Measurements from ENCODE around the gene LAIR1.
"Not testable (repeated sequence)": the region's sequence is repeated elsewhere in the genome, so short reads cannot be mapped to it uniquely, and the experiment has no call there.

Gene LAIR1

DNA sequence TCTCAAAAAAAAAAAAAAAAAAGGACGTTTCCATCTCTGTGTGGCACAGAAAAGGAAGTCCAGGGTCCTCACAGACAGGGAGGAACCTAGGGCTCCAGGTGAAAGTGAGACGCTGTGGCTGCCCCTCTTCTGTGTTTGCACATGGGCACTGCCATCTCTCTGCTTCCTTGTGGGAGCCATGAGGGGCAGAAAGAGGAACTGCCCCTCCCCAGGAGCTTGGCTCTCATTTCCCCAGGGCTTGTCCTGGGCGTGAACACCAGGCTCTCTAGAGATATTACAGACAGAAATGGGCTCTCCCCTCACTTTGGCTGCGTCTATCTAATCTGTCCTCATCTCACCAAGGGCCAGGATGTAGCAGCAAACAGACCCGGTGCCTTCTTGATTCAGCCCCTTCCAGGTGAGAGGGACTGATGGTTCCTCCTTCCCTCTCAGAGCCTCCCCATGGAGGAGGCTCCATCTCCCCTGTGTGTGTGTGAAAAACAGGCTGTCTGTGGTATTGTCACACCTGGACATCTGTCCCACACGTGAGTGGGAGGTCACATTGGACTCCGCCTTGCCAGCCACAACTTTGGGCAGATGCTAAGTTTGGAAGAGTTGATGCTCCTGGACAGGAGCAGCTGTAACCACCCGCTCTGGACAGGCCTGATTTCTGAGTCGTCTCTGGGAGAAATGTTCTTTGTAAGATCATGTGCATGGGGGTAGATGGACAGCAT is 24.9 kb downstream of the LAIR1 start:
- no peak for FAIRE-seq

DNA sequence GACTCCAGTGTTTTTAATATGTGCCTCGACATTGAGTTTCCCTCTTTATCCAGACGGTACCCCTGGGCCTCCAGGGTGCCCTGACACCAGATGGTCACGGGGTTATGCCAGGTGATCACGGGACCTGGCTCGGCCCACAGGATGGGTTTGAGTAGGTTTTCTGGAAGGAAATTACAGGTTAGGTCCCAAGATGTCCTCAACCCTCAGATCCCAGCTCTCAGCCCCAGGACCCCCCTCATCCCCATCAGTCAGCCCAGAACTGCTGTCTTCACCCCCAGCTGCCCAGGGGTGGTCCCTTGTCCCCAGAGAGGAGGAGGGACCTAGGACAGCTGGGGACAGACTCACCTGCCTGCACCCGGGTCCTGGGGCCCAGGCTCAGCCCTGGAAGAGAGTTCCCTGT is 26.2 kb downstream of the LAIR1 start:
- FAIRE-seq: no peak

DNA sequence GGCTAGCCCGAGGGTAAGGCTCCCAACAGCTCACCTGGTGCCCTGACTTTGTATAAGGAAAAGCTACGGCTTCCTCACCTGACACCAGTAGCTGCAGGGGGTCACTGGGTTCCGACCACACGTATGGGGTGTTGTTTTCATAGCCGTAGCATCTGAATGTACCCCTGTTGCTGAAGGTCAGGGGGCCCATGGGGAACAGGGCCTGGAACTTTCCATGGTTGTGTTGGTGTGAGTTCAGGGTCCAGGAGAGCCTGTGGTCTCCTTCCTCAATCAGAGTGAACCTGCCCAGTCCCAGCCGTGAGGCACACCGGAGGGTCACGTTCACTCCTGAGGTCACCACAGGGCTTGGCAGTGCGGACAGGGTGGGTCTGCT is 26.9 kb downstream of the LAIR1 start:
- no peak for FAIRE-seq

DNA sequence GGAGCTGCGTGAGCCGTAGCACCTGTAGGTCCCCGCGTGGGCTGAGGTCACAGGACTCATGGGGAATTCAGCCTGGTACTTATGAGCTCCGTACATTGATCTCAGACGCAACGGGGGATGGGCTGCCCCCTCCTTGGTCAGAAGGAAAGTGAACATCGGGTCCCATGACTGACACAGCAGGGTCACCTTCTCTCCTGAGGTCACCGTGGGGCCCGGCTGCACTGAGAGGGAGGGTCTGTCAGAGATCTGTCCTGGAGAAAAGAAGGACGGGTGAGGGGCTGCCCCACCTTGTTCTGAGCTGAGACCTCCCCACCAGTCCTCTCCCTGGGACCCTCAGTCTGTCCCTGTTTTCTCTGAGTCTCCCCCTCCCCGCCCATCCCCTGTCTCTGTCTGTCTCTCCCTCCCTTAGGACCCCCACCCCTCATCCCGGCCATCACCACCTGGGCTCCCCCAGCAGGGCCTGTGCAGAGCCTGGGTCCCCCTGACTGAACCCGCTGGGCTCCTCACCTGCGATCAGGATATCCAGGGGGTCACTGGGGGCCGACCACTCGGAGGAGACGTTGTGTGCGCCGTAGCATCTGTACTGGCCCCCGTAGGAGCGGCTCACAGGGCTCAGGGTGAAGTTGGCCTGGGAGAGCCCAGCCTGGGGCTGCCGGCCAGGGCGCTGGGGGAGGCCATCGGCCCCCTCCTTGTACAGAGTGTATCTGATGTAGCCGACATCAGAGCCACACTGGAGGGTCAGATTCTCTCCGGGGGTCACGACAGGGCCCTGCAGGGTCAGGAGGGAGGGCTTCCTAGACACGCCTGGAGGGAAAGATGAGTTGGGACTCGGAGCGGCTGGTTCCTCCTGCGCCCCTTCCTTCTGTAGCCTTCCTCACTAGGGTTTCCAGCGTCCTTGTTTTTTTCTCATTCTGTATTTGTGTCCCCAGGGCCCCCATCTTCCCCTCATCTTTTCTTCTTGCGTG is 27.6 kb downstream of the LAIR1 start:
- no peak for FAIRE-seq

DNA sequence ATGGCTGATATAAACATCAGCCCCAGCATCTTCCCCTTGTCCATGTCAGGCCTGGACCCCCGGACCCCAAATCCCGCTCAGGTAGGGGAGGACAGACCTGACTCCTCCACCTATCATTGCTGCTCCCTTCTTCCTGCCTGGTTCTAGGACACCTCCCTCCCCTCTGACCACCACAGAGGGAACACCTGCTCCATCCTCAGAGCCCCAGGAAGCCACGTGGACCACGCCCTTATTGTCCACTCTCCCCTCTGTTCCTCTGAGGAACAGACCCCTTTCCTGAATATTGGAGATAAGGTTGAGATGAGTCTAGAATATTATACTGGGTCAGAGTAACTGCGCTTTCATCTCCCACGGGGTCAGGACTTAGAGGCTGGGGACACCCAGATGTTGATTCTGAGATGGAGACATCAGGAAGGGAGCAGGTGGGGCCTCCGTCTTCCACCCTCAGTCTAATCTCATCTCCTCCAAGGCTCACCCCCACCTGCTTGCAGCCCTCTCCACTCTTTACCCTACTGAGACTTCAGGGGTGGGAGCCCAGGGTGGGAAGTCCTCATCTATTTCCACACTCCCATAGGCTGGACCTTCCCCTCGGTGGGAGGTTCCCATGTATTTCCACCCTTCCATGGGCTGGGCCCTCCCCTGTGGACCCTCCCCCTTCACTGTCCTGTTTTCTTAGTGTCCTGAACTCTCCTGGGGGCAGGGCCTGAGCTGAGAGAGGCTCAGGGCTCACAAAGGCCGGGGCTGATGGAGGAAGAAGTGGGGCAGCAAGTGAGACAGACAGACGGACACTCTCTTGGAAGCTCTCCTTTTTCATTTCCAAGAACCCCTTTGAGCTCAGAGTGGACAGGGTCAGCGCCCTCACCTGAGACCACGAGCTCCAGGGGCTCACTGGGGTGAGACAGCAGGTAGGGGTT is 28.5 kb downstream of the LAIR1 start:
- no peak for FAIRE-seq

DNA sequence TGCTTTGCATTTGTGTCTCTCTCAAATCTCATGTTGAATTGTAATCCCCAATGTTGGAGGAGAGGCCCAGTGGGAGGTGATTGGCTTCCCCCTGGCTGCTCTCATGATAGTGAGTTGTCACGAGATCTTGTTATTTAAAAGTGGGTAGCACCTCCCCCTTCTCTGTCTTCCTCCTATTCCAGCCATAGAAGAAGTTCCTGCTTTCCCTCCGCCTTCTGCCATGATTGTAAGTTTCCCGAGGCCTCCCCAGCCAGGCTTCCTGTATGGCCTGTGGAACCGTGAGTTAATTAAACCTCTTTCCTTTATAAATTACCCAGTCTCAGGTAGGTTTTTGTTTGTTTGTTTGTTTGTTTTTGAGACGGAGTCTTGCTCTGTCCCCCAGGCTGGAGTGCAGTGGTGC is 29.6 kb downstream of the LAIR1 start:
- no peak for FAIRE-seq

DNA sequence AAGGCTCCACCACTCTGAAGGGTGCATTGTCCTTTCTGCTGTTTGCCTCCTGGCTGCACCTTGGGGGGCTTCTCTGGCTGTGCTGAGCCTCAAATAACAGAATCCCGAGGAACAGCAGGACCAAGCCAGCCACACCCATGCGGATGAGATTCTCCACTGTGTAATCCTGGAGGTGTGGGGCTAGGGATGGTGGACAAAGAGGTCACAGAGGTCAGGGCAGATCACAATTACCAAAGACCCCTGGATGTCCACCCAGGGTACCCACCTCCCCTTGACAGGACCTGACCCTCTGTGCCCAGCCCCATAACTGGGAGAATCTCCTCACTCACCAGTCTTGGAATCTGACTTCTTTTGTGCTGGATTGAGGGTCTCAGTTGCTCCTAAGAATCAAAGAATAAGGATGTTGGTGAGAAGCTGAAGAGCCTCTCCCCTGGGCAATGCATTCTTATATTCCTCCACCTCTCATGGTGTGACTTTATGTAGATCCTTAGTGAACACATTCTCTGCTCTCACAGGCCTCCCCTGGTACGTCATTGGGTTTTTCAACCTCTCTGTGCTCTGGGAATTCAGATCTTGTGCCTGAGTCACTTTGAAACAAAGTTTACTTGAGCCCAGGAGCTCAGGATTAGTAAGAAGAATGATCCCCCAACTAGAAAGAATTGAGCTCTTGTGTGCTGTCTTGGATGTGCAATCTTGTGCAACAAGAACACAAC is 31.0 kb downstream of the LAIR1 start:
- FAIRE-seq: no peak

DNA sequence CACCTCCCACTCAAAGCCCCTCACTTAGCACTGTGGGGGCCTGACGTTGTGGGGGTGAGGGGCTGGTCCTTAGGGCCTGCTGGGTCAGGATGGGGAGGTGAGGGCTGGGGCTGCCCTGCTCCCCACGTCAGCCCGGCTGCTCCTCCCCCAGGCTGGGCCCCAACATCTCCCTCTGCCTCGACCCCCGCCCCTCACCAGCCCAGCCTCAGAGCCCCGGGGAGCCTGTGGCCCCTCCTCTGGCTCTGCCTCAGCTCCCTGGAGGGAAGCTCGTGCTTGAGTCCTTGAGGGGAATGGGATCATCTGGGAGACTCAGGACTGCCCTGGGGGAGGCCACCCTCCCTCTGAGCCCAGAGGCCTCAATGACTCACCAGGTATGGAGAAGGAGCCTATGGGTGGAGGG is 32.6 kb downstream of the LAIR1 start:
- FAIRE-seq: no peak

DNA sequence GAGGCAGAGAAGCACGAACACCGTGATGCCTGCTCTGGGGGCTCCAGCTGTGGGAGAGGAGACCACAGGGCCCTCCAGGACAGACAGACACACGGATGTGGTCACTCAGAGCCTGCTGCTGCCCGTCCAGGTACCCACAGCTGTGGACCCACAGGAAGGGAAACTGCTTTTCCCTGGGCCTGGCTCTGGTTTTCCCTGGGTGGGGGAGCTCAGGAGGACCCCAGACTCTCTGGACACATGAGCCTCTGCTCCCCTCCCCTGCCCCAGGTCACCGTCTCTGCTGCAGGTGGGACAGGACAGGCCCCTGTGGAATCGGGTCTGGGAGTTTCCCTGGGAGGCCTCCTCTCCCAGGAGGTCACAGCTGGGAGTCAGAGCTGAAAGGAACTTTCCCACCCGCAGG is 33.1 kb downstream of the LAIR1 start:
- FAIRE-seq: no peak

DNA sequence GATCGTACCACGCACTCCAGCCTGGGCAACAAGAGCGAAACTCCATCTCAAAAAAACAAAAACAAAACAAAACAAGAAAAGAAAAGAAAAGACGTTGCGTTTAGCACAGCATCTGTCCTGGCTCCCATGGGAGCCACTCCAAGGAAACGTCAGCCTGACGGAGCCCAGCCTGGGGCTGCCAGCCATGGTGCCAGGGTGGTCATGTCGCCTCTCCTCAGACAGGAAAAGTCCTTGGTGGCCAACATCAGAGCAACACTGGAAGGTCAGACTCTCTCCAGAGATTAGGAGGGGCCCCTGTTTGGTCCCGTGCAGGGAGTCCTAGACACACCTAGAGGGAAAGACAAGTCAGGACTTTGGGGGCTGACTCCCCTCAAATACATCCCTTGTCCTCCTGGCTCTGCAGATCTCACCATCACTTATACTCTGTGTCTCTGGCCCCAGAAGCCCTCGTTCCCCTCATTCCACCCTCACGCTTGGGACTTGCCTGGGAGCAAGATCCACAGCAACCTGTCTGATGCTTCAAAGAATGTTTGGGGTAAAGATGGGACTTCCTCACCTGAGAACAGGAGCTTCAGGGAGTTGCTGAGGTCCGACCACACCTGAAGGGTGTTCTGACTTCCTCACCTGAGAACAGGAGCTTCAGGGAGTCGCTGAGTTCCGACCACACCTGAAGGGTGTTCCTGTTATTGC is 35.1 kb downstream of the LAIR1 start:
- FAIRE-seq: no peak

DNA sequence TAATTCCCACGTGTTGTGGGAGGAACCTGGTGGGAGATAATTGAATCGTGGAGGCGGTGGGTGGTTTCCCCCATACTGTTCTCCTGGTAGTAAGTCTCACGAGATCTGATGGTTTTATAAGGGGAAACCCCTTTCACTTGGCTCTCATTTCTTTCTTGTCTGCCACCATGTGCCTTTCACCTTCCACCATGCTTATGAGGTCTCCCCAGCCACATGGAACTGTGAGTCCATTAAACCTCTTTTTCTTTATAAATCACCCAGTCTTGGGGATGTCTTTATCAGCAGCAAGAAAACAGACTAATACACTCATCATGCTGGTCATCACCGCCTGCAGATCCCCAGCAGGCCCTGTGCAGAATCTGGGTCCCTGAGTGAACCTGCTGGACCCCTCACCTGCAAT is 36.0 kb downstream of the LAIR1 start:
- not testable (repeated sequence) for FAIRE-seq

DNA sequence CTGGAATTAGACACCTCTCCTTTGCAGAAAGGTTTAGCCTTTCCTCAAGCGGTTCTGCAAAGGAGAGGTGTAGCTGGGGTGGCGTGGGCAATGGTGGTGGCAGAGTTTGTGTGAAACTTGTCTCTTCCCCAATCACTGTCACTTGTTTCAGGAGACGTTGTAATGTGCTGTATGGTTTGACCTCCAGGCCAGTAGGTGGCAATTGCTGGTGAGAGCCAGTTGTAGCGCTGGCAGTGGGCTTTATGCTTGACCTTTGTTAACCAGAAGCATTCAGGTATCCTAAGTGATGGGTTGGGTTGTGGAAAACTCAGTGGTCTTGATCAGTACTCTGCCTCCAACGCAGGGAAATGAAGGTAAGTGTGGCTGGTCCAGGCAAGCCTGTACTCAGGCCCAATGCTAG is 39.1 kb downstream of the LAIR1 start:
- no peak for FAIRE-seq

DNA sequence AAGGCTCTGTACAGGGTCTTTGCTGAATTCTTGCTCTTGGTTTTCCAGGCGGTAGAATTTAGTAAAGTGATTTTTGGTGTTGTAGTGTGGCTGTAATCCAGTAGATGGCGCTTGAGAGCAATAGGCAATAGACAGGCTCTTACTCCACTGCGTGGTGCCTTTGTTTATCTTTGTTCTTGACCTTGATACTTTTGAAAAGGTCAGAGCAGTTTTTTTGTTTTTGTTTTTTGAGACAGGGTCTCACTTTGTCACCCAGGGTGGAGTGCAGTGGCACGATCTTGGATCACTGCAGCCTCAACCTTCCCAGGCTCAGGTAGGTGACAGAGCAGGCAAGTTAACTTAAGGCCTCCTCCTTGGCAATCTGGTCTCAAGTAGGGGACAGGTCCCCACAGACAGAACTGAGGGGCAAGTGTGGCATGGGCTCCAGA is 39.5 kb downstream of the LAIR1 start:
- FAIRE-seq: no peak

DNA sequence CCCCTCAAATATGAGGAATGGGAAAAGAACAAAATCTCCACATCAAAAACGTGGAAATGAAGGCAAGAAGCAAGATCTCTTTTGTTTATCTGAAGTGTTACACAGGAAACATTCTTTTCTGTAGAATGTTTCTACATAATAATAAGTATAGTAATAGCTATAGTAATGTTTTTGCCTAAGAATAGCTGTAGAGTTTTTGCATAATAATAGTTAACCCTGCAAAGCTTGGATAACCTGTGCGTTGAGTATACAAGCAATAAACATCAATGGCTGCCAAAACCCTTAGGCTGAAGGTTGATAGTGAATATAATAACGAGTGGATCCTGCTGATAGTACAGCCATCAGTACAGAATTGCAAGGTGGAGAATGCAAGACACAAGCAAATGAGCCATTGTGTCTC is 40.7 kb downstream of the LAIR1 start:
- no peak for FAIRE-seq

DNA sequence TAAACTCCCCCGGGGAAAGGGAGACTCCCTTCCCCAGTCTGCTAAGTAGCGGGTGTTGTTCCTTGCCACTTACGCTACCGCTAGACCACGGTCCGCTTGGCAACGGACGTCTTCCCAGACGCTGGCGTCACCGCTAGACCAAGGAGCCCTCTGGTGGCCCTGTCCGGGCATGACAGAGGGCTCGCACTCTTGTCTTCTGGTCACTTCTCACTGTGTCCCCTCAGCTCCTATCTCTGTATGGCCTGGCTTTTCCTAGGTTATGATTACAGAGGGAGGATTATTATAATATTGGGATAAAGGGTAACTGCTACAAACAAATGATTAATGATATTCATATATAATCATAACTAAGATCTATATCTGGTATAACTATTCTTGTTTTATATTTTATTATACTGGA is 41.8 kb downstream of the LAIR1 start:
- FAIRE-seq: not testable (repeated sequence)

DNA sequence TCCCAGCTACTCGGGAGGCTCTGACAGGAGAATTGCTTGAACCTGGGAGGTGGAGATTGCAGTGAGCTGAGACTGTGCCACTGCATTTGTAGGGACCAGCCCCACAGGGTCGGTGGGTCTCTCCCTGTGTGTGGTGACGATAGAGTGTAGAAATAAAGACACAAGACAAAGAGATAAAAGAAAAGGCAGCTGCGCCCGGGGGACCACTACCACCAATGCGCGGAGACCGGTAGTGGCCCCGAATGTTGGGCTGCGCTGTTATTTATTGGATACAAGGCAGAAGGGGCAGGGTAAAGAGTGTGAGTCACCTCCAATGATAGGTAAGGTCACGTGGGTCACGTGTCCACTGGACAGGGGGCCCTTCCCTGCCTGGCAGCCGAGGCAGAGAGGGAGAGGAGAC is 42.4 kb downstream of the LAIR1 start:
- FAIRE-seq: not testable (repeated sequence)

DNA sequence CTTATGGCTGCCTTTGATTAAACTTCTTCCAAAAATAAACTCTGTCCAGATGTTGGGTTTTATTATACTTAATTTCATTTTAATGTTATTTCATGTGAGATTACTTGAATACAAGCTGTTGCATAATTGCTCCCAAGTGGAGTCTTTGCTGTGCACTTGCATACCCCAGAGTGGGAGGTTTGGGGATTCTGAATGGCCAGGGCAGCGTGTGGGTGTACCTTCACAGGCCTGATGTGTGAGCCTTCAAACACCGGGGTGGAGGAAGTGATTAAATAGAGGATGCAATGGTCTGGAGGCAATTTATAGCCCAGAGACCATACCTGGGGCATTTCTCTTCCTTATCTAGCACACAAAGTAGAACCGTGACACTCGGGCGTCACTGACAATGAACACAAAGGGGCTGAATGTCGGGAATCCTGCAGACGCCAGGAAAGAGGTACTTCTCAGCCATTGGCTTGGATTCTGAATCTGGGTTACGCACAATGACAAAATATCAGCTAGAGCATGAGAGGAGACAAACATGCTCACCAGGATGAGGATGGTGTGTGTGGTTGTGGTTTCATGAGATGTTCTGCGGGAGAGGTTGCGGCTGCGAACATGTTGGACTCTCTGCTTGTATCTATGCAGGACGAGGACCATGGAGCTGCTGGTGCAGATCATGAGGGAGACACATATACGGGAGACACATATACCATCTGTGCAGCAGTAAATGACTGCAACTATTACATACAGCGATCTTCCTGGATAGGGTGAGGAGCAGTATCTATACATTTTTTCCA is 44.6 kb downstream of the LAIR1 start:
- no peak for FAIRE-seq

DNA sequence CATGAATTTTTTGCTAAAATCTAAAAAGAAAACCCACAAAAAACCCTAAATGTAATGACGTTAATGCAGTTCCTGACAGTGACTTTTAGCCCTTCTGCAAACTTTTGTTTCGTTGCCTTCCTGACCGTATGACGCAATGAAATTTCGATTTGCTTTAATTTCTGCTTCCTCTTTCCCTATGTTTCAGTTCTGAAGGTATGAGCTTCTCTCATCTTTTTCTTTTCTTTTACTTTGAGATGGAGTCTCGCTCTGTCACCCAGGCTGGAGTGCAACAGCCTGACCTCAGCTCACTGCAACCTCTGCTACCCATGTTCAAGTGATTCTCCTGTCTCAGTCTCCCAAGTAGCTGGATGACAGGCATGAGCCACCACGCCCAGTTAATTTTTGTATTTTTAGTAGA is 45.7 kb downstream of the LAIR1 start:
- FAIRE-seq: no peak

DNA sequence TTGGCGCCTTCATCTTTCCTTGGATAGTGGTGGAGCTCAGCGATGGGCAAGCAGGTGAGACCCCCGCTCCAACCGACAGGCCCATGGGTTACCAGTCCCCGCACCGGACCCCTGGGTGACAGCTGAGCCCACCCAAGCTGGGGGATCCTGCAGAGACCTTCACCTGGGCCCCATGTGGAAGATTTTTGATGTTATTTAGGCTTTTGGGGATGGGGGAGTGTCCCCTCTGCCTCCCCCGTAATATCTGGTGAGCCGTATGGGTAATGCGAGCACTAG is 46.8 kb downstream of the LAIR1 start:
- no peak for FAIRE-seq

DNA sequence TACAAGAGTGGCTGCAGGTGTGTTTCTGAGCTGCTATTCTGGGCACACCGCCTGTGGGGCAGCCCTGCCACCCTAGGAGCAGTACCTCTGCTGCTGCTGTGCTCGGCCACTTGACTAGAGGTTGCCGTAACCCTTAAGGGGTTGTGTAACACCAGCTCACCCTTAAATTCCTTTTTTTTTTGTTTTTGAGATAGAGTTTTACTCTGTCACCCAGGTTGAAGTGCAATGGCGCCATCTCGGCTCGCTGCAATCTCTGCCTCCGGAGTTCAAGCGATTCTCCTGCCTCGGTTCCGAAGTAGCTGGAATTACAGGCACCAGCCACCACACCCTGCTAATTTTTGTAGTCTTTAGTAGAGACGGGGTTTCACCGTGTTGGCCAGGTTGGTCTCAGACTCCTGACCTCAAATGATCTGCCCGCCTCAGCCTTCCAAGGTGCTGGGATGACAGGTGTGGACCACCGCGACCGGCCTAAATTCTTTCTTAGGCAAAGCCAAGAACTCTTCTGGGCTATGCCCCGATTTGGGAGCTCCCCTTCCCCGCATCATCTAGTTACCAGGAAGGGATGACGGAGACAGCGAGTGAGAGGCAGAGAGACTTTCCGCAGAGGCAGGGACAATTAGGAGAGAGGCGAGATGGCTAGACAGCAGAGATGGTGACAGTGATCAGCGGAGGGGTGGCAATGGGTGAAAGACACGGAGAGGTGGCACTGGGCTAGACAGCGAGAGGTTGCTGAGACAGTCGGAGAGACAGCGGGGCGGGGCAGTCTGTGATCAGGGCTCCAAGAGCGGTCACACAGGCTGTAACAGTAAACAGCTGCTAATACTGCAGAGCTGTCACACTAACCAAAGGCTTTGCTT is 47.4 kb downstream of the LAIR1 start:
- FAIRE-seq: no peak

All from islet of Langerhans (tissue), 1 donor.